ENCODE results near the gene MTTP.

The MTTP gene

DNA sequence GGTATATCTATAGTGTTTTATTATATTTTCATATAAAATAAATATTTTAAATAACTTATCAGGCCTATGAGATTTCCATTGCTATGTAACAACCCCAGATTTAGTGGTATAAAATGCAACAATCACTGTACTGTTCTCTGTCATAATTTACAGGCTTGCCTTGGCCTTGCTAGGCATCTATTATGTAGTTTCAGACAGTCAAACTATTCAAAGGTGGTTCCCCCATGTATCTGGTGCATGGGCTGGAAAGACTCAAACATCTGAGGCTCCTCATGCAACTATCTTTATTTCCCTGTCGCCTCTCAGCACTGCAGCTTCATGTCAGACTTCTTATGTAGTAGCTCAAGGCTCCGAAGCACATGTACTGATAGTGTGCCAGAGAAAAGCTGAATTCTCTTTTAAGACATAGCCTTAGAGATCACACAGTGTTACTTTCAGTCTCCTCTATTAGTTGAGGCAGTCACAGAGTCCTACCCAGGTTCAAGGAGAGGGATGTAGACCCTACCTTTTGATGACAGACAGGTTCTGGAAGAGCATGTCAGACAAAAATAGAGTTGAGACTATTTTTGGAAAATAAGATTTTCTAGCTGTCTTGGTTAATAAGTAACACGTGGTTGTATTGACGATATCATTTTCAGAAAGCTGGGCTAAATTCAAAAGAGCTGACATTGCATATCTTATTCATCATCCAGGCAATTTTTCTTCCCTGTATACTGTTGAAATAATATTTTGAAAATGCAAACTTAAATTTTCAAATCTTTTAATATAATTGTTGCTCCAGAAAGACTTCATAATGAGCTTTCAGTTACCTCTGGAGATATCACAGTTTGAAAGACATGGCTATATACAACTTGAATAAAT lies 19.4 kb downstream of the MTTP start:
- DNase-seq = no peak

DNA sequence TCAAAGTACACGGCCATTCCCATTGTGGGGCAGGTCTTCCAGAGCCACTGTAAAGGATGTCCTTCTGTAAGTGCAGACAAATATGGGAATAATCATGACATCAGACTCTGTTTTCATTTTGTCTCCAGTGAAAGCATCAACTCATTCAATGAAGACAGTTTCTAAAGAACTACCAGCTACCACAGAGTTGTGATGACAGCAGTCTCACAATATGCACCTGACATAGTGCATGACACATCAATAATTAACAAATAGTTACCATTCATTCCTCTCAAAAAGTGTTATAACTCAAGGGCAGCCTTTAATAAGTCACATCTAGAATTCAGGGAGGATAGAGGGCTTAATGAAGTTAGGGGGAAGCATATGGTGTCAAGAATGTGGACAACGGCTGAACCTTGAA lies 20.2 kb downstream of the MTTP start:
- DNase-seq = no peak

DNA sequence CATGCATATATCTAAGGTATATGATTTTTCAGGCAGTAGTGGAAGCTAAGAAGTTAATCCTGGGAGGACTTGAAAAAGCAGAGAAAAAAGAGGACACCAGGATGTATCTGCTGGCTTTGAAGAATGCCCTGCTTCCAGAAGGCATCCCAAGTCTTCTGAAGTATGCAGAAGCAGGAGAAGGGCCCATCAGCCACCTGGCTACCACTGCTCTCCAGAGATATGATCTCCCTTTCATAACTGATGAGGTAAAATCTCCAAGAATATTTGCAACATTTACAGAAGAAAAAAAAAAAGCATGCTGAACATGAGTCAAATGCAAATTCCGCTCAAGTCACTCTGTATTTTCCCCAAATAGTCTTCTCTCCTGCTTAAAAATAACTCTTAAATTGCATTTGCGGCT lies 32.1 kb downstream of the MTTP start:
- no peak for DNase-seq

DNA sequence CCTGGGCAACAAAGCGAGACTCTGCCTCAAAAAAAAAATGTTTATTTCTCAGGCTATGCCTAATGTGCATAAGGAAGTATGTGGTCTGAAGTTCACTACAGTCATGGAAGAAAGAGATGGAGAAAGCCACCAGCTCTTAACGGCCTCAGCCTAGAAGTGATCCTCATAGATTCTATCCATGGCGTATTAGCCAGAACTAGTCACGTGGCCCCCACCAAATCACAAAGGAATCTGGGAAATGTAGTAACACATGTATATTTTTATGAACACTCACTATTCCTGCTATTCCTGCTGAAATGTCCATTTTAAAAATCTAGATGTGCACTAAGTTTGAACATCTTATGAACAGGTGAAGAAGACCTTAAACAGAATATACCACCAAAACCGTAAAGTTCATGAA lies 33.8 kb downstream of the MTTP start:
- DNase-seq = no peak

DNA sequence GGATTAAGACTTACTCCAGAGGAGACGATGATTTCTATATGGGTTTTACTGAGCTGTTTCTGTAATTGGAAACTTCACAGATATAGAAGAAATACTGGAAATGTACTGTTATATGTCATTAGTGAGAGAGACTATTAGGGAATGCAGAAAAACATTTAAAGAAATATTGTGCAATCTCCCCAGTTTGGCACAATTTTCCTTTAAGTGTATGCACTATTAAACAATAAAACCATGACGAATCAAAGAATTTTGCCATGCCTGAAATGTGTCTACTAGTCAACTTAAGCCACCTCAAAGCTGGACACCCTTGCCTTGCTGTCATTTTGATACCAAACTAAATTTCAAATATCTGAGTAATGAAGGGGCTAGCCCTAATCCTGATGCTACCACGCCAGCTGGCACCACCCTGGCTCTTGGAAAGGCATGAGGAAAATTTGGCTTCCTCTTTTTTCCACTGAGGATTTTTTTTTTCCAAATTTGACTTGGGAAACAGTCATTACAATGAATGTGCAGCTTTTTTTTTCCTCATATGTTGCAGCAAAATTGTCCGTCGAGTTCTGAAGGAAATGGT lies 36.1 kb downstream of the MTTP start:
- no peak for DNase-seq

DNA sequence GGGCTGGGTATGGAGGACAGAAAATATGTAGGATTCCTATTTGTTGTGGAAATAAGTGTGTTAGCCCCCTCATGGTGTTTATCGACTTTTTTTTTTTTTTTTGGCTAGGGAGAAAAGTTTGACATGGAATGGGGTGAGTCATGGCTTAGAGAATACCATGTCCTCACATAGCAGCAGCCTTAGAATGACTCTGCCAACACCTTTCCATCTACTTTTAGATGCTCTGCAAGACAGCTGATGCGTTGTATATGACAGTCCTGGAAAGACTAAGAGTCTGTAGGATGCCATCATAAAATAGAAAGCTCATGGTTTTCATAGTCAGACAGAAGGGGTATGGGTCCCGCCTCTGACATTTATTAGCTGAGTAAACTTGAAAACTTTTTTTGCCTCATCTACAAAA lies 37.7 kb downstream of the MTTP start:
- no peak for DNase-seq

DNA sequence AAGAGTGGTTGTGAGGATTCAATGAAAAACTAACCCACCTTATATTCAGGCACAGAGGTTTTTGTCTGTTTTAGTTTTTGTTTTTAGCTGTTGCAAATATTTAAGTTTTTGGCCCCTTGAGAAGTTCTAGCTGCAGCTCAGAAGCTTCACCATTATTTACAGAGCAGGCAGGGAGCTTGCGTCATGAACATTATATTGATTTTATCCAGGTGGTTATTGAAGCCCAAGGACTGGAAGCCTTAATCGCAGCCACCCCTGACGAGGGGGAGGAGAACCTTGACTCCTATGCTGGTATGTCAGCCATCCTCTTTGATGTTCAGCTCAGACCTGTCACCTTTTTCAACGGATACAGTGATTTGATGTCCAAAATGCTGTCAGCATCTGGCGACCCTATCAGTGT lies 38.1 kb downstream of the MTTP start:
- DNase-seq = no peak

DNA sequence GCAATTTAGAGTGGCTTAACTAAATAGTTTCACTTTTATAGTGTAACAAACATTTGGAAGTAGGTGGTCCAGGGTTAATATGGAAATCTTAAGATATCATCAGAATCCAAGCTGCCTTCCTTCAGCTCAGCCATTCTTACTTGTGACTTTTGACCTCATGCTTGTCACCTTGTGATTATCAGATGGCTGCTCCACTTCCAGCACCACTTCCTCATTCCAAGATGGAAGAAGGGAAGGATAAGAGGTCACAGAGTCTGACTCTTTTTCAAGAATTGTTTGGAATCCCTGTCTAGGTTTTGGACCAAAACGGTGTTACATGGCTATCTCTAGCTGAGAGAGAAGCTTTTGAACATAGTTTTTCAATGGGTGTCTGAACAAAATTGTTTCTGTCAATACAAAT lies 39.9 kb downstream of the MTTP start:
- no peak for DNase-seq

DNA sequence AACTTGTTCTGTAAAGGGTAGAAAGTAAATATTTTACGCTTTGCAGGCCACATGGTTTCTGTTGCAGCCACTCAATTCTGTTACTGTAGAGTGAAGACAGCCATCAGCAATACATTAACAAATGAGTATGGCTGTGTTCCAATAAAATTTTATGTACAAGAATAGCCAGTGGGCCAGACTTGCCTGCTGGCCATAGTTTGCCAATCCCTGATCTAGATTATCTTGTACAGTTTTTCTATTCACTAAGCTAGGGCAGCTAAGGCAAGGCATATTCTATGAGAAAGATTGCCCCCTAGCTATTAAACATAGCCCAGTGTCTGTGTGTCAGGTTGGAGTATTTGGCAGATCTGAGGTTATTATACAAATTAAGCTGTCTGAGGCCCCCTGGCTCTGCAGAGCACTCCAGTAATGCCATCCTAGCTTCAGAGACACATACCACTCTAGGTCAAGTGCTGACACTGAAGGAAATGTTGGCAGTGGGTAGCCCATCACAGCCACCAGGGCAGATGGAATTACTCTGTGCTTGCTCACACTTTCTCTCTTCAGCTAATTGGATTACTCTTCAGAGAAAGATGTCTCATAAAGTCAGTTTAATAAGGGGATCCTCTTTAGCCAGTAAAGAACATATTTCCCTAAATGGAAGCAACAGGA lies 40.7 kb downstream of the MTTP start:
- DNase-seq = no peak

DNA sequence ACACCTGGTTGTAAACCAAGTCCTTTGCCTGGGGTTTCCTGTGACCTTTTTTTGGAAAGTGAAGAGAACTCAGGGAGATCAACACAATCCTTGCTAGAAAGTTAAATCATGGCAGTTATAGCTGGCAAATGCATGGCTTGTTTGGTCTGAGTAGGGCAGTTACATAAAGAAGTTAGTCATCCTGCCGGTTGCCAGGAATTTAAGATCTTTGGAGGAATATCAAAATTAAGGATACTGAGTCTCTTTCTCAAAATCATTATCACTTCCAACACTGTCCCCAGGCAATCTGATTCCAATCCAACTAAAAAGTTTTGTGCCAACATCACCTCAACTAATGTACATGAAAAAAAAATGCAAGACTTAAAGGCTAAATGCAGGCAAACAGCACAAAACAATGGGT lies 42.8 kb downstream of the MTTP start:
- DNase-seq = no peak

DNA sequence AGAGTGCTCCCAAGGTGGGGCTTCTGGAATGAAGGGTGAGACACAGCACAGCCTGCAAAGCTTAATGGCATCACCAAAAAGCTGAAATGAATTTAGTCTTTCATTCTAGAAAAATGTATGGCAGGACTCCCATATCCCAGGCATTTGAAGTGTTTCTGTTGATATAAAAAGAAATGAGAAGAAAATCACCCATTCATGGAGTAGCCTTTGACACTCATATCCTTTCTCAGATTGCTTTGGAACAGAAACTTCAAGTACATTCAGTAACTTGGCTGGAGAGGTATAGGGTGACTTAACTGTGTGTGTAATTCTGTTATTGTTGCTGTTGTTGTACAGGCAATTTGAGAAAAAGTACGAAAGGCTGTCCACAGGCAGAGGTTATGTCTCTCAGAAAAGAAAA lies 47.7 kb downstream of the MTTP start:
- DNase-seq = no peak

DNA sequence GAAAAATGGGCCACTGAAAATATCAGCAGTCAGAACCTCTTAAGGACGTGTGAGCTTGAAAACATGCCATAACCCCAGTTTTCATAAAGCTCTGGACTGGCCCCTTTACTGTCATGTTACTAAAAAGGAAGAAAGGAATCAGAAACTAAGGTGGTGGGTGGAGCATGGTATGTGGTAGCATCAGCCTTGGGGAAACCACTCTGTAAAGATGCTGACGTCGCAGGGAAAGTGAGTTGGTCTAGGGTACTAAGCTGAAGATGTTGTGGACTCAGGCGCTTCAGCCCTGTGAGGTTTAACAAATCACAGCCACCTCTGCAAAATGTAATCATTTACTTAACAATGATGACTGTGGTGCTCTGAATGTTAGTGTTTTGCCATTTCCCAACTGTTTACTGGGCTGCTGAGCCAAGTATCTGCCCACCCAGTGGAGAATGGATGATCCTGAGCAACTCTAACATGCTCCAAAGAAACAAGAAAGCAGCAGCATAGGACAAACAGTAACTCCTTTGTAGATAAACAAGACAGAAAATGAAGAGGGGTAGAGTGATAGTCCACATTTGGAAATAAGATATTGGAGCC lies 49.6 kb downstream of the MTTP start:
- DNase-seq = no peak

DNA sequence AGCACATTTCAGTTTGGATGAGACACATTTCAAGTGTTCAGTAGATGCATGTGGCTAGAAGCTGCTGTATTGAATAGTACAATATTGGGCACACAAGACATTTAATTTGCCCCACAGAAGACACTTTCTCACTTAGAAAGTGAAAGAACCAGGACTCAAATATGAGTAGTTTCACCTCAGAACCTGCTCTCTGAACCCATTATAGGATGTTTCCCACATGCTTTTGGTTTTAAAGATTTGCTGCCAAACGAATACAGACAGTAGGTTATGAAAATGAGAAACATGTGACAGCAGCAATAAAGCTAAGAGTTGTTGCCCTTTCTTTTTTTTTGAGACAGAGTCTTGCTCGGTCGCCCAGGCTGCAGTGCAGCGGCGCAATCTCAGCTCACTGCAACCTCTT lies 50.7 kb downstream of the MTTP start:
- DNase-seq = no peak

DNA sequence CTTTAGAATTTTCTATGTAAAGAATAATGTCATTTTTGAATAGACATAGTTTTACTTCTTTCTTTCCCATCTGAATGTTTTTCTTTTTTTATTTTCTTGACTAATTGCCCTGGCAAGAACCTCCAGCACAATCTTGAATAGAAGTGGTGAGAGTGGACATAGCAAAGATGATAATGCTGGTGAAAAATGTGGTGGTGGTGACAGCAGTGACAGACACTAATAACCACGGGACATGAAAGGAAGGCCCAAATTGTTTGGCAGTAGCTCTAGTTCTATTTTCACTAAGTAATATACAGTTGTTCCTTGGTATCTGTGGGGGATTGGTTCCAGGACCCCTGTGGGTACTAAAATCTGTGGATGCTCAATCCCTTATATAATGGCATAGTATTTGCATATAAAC lies 53.4 kb downstream of the MTTP start:
- no peak for DNase-seq

DNA sequence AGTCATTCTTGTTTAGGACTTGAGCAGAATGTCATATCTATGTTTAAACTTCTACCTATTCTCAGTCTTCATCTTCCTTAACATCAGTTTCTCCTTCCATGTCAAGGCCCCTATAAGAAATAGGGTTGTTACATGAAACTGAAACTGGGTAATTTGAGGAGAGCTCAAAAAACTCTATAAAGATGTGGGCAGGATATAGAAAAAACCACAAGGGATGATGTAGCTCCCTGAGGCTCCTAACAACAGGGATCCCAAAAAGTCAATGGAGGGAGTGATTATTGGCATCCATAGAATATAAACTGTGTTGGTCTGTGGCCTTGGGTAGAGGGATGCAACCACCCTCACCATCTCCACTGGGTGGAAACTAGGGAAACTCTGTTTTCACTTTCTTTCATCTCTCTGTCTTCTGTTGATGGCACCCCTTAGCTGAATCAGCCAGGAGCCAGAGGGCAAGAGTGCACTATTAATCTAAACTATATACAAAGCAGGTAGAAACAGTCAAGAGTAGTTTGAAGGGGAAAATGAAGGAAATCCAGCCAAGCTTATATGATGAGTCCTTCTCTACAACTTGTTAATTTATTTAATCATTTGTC lies 55.4 kb downstream of the MTTP start:
- DNase-seq = no peak

DNA sequence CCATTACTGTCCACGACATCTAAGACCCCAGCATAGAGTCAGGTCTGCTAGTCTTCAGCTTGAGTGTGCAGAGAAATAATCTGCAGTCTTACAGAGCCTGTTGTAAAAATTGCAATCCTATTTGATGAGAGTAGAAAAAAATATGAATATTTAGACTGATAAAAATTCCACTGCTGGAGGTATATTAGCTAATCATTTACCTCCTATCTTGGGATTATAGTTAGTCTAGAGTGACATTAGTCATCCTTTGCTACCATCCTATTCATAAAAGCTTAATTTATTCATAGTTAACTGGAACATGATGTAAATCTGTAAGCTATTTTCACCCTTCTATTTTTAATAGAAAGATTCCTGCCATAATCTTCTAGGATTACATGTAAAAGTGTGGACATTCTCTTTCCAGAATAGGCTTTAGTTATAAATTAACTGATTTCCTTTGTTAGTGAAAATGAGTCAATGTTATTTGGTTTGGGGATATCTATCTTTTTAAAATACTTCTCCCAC lies 56.3 kb downstream of the MTTP start:
- DNase-seq = no peak

DNA sequence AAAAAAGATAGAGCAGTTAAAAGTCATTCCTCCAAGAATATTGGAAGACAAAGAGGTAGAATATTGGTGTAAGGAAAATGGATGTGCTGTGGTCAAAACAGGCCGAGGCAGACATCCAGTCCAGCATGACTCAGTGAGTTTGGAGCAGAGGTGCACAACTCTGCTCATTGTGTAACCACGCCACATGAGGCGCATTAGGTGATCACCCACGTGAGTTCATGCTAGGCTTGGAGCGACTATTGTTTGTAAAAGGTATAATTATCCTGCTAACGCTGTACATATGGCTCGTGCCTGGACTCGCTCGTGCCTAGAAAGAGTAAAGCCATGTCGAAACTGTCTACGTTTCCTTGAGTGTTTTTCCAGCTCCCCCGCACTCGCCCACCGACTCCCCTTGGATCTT lies 59.1 kb downstream of the MTTP start:
- no peak for DNase-seq

DNA sequence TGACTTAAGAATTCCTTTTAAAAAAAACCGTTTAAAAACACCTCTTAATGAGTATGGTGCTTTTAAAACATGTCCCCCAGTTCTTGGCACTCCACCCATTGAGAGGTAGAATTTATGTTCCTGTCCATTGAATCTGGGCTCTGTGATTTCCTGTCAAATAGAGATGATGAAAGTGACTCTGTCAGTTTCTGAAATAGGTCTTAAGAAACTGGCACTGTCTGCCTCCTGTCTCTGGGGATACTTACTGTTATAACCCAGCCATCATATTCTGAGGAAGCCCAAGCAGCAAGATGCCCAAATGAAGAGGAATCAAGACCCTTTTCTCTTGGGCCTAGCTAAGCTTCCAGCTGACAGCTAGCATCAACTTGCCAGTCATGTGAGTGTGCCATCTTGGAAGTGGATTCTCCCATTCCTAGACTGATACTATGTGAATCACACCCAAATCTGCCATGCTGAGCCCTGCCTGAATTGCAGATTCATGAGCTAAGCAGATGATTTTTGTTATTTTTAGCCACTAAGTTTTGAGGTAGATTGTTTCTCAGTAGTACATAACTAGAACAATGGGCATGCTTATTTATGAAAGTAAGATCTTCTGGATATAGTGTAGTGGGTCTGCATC lies 60.2 kb downstream of the MTTP start:
- DNase-seq = no peak

DNA sequence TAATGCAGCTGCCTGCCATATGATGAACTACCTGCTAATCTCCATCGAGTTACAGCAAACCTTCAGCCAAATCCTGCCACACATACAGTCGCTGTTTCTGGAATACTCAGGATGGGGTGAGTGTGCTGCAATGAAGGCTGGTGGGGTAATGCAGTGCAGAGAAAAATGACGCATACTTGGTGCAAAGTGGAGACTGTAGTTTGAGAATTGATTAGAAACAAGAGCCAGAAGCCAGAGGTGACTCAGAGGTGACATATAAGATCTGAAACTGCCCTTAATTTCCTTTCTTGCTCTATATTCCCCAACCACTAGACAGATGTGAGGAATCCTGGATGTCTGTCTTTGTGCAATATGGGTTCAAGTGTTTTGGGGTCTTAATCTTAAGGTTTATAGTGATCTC lies 61.0 kb downstream of the MTTP start:
- no peak for DNase-seq

DNA sequence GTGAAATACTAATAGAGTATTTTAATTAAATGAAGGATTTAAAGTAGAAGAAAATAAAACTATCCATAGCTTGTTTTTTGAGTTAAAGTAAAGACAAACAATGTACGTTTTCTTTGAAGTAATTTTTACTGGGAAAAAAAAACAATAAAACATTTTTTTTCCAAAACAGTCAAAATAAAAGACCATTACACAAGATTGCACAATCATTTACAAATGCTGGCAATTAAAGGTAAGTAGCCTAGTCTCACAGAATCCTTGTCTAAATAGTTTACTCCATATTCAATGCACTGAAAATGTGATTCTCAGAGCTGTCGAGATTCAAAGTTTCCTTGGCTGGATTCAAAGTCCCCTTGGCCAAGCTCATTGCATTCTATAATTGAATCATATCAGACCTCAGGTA lies 61.8 kb downstream of the MTTP start:
- DNase-seq = no peak

DNA sequence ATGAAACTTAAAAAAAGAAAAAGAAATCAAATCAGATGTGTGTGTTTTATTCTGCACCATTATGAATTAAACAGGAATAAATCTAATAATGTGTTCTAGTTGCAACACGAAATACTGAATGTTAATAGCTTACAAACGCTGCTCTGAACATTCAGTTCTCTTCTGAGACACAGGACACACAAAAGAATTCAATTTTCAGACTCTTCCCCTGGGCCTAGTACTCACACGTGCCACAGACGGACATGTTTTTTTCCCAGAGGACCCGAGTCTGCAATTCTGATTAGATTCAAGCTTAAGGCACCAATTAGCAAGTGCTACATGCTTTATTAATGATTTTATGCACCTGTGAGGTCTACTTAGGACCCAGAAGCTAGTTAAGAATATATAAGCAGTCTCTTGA lies 62.5 kb downstream of the MTTP start:
- DNase-seq = no peak

DNA sequence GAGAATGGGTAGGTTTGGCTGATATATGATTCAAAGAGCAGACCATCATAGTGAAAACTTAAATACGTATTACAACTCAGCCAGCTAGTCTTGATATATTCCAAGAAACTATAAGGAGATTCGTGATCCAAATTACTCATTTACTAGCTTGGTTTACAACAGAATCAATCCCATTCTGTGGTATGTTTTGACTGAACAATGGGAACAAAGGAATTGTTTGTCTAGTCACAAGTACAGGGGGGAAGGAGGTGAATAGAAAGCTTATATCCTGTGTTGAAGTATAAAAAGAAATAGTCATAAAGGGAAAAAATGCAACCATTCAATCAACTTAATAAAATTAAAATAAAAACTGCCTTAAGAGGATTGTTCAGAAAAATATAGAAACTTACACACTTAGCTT lies 66.1 kb downstream of the MTTP start:
- no peak for DNase-seq
